BE2C (cell line): ENCODE measurements around the gene ZNF808.
"Not testable (repeated sequence)": the region's sequence is repeated elsewhere in the genome, so short reads cannot be mapped to it uniquely, and the experiment has no call there.

Source experiments
- DNase-seq: peaks from one replicate; pipeline ENCODE4 v3.0.0-alpha.2; 2020
- H3K27me3 ChIP-seq: fragments of 250-450 bp; sonication (Bioruptor Pico); 2 replicates; pipeline ENCODE4 v1.5.1; 2020; ENCODE audit warnings: mild to moderate bottlenecking
- H3K36me3 ChIP-seq: fragments of 250-450 bp; sonication (Bioruptor Pico); 2 replicates; pipeline ENCODE4 v1.5.1; 2020; ENCODE audit warnings: mild to moderate bottlenecking
- H3K4me1 ChIP-seq: fragments of 250-450 bp; sonication (Bioruptor Pico); 2 replicates; pipeline ENCODE4 v1.5.1; 2020
- H3K4me3 ChIP-seq: 2 replicates; pipeline ENCODE4 v1.5.1; 2011; ENCODE audit warnings: low read depth, low read length
- H3K9me3 ChIP-seq: fragments of 250-450 bp; sonication (Bioruptor Pico); 2 replicates; pipeline ENCODE4 v1.5.1; 2020
- CTCF ChIP-seq: IDR thresholded peaks from 2 replicates; pipeline ENCODE4 v1.5.1; 2012; ENCODE audit warnings: mild to moderate bottlenecking, low read depth, low read length

ZNF808 gene

GRCh38 chr19:52522551-52522950 is 4.9 kb upstream of the ZNF808 start:
- Histone ChIP-seq H3K9me3 (no peaks in the 10 kb centered on the region; the same call in 1 of the 2 replicates), H3K4me3 (no peak overlapping the region), H3K4me1 (no peaks in the 10 kb centered on the region), H3K36me3 (no peaks in the 10 kb centered on the region), H3K27me3 (no peaks in the 10 kb centered on the region)
- DNase-seq: no peak
- no peak for TF ChIP-seq CTCF

- TF ChIP-seq CTCF: no peak
- H3K27me3 ChIP-seq: no peaks in the 10 kb centered on the region
- H3K4me1 ChIP-seq: no peaks in the 10 kb centered on the region
- DNase-seq: no peak
- no peaks in the 10 kb centered on the region; the same call in 1 of the 2 replicates for H3K9me3 ChIP-seq
- no peak overlapping the region for H3K4me3 ChIP-seq
- no peaks in the 10 kb centered on the region for H3K36me3 ChIP-seq
Measured at GRCh38 chr19:52524086-52524485, 3.4 kb upstream of the ZNF808 start.

- Histone ChIP-seq H3K4me3 (peak overlapping the region; percentile 89), H3K27me3 (no peaks in the 10 kb centered on the region), H3K36me3 (no peaks in the 10 kb centered on the region), H3K9me3 (no peaks in the 10 kb centered on the region; the same call in 1 of the 2 replicates), H3K4me1 (no peaks in the 10 kb centered on the region)
- DNase-seq: peak; percentile 13
- TF ChIP-seq CTCF: no peak
Measured at GRCh38 chr19:52527956-52528351, 486 bp downstream of the ZNF808 start.

- Histone ChIP-seq H3K36me3 (no peaks in the 10 kb centered on the region), H3K9me3 (no peaks in the 10 kb centered on the region; the same call in 1 of the 2 replicates), H3K4me3 (no peak overlapping the region), H3K27me3 (no peaks in the 10 kb centered on the region), H3K4me1 (no peaks in the 10 kb centered on the region)
- TF ChIP-seq CTCF: no peak
- DNase-seq: no peak
Measured at GRCh38 chr19:52532480-52532879, 5.0 kb downstream of the ZNF808 start.

GRCh38 chr19:52533901-52534300 is 6.4 kb downstream of the ZNF808 start:
- no peaks in the 10 kb centered on the region for H3K36me3 ChIP-seq
- no peaks in the 10 kb centered on the region for H3K4me1 ChIP-seq
- H3K27me3 ChIP-seq: no peaks in the 10 kb centered on the region
- no peak for TF ChIP-seq CTCF
- no peaks in the 10 kb centered on the region; the same call in 1 of the 2 replicates for H3K9me3 ChIP-seq
- no peak overlapping the region for H3K4me3 ChIP-seq
- DNase-seq: no peak

- not testable (repeated sequence) for DNase-seq, H3K27me3 ChIP-seq, H3K4me1 ChIP-seq, H3K9me3 ChIP-seq, H3K36me3 ChIP-seq
- peak overlapping the region; percentile 71 for H3K4me3 ChIP-seq
Measured at GRCh38 chr19:52535385-52535770, 7.9 kb downstream of the ZNF808 start.

- Histone ChIP-seq H3K36me3 (no peaks in the 10 kb centered on the region), H3K27me3 (no peaks in the 10 kb centered on the region), H3K4me3 (peak overlapping the region; percentile 71), H3K4me1 (no peaks in the 10 kb centered on the region), H3K9me3 (no peaks in the 10 kb centered on the region)
- no peak for TF ChIP-seq CTCF
- DNase-seq: peak; percentile 95
Measured at GRCh38 chr19:52535771-52536447, 8.4 kb downstream of the ZNF808 start.
